GM19452 (cell line): ENCODE measurements around the gene SPATA20.

ENCODE experiments used
- ATAC-seq: cut with Tn5 transposase; IDR thresholded peaks from one replicate; pipeline ENCODE4 v1.9.1; 2021; ENCODE audit not compliant: unreplicated experiment

The SPATA20 gene

GRCh38 chr17:50594128-50594823, 47.3 kb downstream of the SPATA20 start:
- ATAC-seq: no peak

- no peak for ATAC-seq
These were observed 47.9 kb downstream of the SPATA20 start for GRCh38 chr17:50594892-50595291.

- no peak for ATAC-seq
These were observed 49.4 kb downstream of the SPATA20 start for GRCh38 chr17:50596191-50597037.

GRCh38 chr17:50598487-50598886, 51.5 kb downstream of the SPATA20 start:
- ATAC-seq: no peak

GRCh38 chr17:50599606-50600005, 52.6 kb downstream of the SPATA20 start:
- ATAC-seq: no peak

- no peak for ATAC-seq
These were observed 54.9 kb downstream of the SPATA20 start for GRCh38 chr17:50601823-50602375.

- no peak for ATAC-seq
These were observed 55.9 kb downstream of the SPATA20 start for GRCh38 chr17:50602836-50603235.

- no peak for ATAC-seq
These were observed 56.4 kb downstream of the SPATA20 start for GRCh38 chr17:50603340-50603739.

- no peak for ATAC-seq
These were observed 57.5 kb downstream of the SPATA20 start for GRCh38 chr17:50604513-50604912.

- ATAC-seq: no peak
These were observed 58.5 kb downstream of the SPATA20 start for GRCh38 chr17:50605429-50605828.
